ENCODE data around the gene WWTR1. TPM values are rescaled to one million over a fixed set of nuclear protein-coding genes. Genes with fewer than 3 reads are reported as not detected.
A peak's percentile ranks its signal among the peaks of the same experiment; 100 is the strongest.

The WWTR1 gene
- total RNA-seq, 1 experiment from 2014 or later: 24.4 TPM

- no peak overlapping the region for H3K4me2 ChIP-seq (ENCODE audit: insufficient read depth, insufficient read length, low read length)
- no peak overlapping the region for H2BK120ac ChIP-seq (ENCODE audit: low read depth, low read length, poor library complexity, severe bottlenecking)
- WGBS (ENCODE audit: extremely low coverage, insufficient read length, low lambda C conversion rate): no CpG with 5 or more reads among the region's 9 CpGs
- H2BK15ac ChIP-seq (ENCODE audit: low read depth, low read length): no peak overlapping the region
- H2BK5ac ChIP-seq (ENCODE audit: insufficient read length, low read length): no peak overlapping the region
- no peak overlapping the region for H4K5ac ChIP-seq (ENCODE audit: insufficient read length, low read depth, low read length)
- TF ChIP-seq CTCF (conservative IDR thresholded peaks at IDR 0.05): no peak
- H4K20me1 ChIP-seq (ENCODE audit: control insufficient read depth, insufficient read depth, insufficient read length): no peaks in the 10 kb centered on the region
- H3T11ph ChIP-seq (ENCODE audit: low read length): no peak overlapping the region
- no peak overlapping the region for H3K14ac ChIP-seq (ENCODE audit: insufficient read depth, low read length)
- Mint-ChIP-seq H3K27ac (peak overlapping the region; percentile 8 to 45 (median 29); a peak in 4 of 7 replicates), H3K27me3 (ENCODE audit: low read depth) (no peaks in the 10 kb centered on the region), H3K4me3 (no peak overlapping the region), H3K9me3 (no peaks in the 10 kb centered on the region), H3K36me3 (ENCODE audit: insufficient read depth in 1 of 3, low read depth in 3 of 3) (peaks cover 5 to 15% (median 7%) of the 10 kb centered on the region in 3 experiments; a peak in 5 of 7 replicates), H3K4me1 (peaks cover 6 to 11% of the 10 kb centered on the region in 2 experiments)
- H3K4me1 ChIP-seq (ENCODE audit: insufficient read depth, low read length): no peaks in the 10 kb centered on the region
- H3K79me2 ChIP-seq (ENCODE audit: insufficient read depth, low read length): no peaks in the 10 kb centered on the region
- no peak for DNase-seq
- no peak overlapping the region for H3K4ac ChIP-seq (ENCODE audit: low read depth, low read length)
- H3K18ac ChIP-seq (ENCODE audit: insufficient read length, low read depth, low read length): no peak overlapping the region
- no peak overlapping the region for H3K56ac ChIP-seq (ENCODE audit: insufficient read length, low read depth, low read length)
- H2BK12ac ChIP-seq (ENCODE audit: insufficient read length, low read depth, low read length): no peak overlapping the region
- no peaks in the 10 kb centered on the region for H3K27me3 ChIP-seq (ENCODE audit: insufficient read depth, low read length)
- no peaks in the 10 kb centered on the region for H3K79me1 ChIP-seq (ENCODE audit: insufficient read depth, low read depth, low read length, poor library complexity, severe bottlenecking)
- H3K23ac ChIP-seq (ENCODE audit: insufficient read length, low read depth, low read length): no peak overlapping the region
- no peak overlapping the region for H3K9ac ChIP-seq (ENCODE audit: extremely low read depth, insufficient read length, low read length)
- H2AK5ac ChIP-seq (ENCODE audit: insufficient read length, low read length): no peak overlapping the region
- H3K27ac ChIP-seq (ENCODE audit: insufficient read length, low read depth, low read length): no peak overlapping the region
- no peak overlapping the region for H2AFZ ChIP-seq (ENCODE audit: low read length)
- H4K91ac ChIP-seq (ENCODE audit: insufficient read length, low read depth, low read length): no peak overlapping the region
- H2BK20ac ChIP-seq (ENCODE audit: low read depth, low read length, poor library complexity, severe bottlenecking): no peak overlapping the region
- H4K8ac ChIP-seq (replicated peaks; ENCODE audit: insufficient read length, low read depth, low read length): no peak overlapping the region
- H3K23me2 ChIP-seq (ENCODE audit: insufficient read length, low read depth, low read length, poor library complexity, severe bottlenecking): no peaks in the 10 kb centered on the region
- no peaks in the 10 kb centered on the region for H3K9me3 ChIP-seq (ENCODE audit: control insufficient read depth, low read depth, low read length)
Observed at GRCh38 chr3:149542375-149543312, 115.2 kb downstream of the WWTR1 start.
